ENCODE results near the gene MOB3A. TPM values are rescaled to one million over a fixed set of nuclear protein-coding genes. Genes with fewer than 3 reads are reported as not detected.
A peak's percentile ranks its signal among the peaks of the same experiment; 100 is the strongest.
"Not testable (repeated sequence)": the region's sequence is repeated elsewhere in the genome, so short reads cannot be mapped to it uniquely, and the experiment has no call there.

Gene MOB3A
- total RNA-seq, 1 donor from 2014 or later = 69.2 TPM

- H3K36me3 ChIP-seq = peaks cover 25% of the 10 kb centered on the region
- no peaks in the 10 kb centered on the region for H3K27me3 ChIP-seq (ENCODE audit: low read depth)
- no peak overlapping the region for H3K4me3 ChIP-seq
- intact Hi-C loops (cut with DNase I) = no loop called here
- TF ChIP-seq, protein P1, sequence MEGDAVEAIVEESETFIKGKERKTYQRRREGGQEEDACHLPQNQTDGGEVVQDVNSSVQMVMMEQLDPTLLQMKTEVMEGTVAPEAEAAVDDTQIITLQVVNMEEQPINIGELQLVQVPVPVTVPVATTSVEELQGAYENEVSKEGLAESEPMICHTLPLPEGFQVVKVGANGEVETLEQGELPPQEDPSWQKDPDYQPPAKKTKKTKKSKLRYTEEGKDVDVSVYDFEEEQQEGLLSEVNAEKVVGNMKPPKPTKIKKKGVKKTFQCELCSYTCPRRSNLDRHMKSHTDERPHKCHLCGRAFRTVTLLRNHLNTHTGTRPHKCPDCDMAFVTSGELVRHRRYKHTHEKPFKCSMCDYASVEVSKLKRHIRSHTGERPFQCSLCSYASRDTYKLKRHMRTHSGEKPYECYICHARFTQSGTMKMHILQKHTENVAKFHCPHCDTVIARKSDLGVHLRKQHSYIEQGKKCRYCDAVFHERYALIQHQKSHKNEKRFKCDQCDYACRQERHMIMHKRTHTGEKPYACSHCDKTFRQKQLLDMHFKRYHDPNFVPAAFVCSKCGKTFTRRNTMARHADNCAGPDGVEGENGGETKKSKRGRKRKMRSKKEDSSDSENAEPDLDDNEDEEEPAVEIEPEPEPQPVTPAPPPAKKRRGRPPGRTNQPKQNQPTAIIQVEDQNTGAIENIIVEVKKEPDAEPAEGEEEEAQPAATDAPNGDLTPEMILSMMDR (IDR thresholded peaks at IDR 0.05) = no peak
- H3K4me1 ChIP-seq = peaks cover 84% of the 10 kb centered on the region
- H3K9me3 ChIP-seq = no peaks in the 10 kb centered on the region
- DNase-seq = no peak
- peak overlapping the region; percentile 78 for H3K27ac ChIP-seq
- peak; percentile 4 to 19 for ATAC-seq
Measured at GRCh38 chr19:2087621-2088100, 8.5 kb downstream of the MOB3A start.

DNA sequence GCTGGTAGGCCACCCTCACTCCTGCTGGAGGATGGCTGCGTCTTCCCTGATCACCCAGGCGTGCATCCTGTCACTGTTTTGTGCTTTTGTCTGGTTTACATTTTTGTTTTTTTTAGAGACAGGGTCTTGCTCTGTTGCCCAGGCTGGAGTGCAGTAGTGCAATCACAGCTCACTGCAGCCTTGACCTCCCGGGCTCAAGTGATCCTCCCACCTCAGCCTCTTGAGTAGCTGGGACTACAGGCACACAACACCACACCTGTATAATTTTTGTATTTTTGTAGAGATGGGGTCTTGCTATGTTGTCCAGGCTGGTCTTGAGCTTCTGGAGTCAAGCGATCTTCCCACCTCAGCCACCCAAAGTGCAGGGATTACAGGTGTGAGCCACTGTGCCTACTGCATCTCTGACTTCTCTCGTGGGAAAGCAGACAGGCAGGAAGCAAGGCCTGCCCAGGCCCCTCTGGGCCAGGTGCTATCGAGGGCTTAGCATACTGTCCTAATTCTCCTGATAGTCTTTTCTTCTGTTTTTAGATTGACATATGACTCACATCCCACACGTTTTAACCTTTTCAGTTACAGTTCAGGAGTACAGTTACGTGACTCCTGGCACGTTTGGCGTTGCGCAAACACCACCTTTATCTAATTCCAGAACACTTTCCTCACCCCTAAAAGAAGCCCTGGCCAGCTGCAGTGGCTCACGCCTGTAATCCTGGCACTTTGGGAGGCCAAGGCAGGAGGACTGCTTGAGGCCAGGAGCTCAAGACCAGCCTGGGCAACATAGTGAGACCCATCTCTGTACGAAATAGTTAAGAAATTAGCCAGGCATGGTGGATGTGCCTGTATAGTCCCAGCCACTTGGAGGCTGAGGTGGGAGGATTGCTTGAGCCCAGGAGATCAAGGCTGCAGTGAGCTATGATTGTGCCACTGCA, 9.2 kb downstream of the MOB3A start:
- H3K4me1 ChIP-seq = peaks cover 84% of the 10 kb centered on the region
- H3K27me3 ChIP-seq (ENCODE audit: low read depth); H3K9me3 ChIP-seq; DNase-seq; ATAC-seq; H3K4me3 ChIP-seq; intact Hi-C loops (cut with DNase I): not testable (repeated sequence)
- peaks cover 32% of the 10 kb centered on the region for H3K36me3 ChIP-seq
- H3K27ac ChIP-seq = peak overlapping the region; percentile 78

DNA sequence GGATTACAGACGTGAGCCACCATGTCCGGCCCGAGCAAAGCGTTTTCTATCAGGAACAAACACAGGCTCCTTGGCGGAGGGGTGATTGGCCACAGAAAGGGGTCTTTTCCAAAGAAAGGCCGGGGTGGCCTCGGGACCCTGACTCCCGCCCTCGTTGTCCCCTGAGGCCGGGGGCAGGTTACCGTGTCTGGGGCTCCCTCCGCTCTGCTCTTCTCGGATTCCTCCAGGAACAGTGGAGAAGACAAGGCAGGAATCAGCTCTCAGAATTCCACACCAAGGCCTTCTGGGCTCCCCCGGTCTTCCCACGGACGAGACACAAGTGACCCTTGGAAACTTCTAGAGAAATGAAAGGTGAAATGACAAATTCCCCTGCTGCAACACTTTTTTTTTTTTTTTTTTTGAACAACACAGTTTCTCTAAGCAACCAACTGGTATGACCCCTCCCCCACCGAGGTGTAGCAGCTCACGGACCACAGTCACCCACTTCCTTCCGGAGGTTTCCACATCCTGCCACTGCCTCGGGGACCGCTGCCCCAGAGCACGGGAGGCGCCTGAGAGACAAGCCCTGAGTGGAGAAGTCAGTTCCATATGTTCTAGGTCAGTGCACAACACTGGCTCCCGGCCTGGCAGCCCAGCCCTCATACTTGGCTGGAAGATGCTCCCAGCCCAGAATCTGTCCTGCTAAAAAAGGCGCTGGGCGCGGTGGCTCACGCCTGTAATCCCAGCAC, 11.0 kb downstream of the MOB3A start:
- Histone ChIP-seq H3K9me3 (no peaks in the 10 kb centered on the region), H3K4me3 (peak overlapping the region; percentile 52), H3K4me1 (peaks cover 78% of the 10 kb centered on the region), H3K36me3 (peaks cover 50% of the 10 kb centered on the region), H3K27me3 (ENCODE audit: low read depth) (no peaks in the 10 kb centered on the region), H3K27ac (peak overlapping the region; percentile 78)
- ATAC-seq (peak; percentile 72 to 85), DNase-seq (peak; percentile 91)
- intact Hi-C loops (cut with DNase I) = no loop called here
- TF ChIP-seq, protein P1 (IDR thresholded peaks at IDR 0.05) = no peak

DNA sequence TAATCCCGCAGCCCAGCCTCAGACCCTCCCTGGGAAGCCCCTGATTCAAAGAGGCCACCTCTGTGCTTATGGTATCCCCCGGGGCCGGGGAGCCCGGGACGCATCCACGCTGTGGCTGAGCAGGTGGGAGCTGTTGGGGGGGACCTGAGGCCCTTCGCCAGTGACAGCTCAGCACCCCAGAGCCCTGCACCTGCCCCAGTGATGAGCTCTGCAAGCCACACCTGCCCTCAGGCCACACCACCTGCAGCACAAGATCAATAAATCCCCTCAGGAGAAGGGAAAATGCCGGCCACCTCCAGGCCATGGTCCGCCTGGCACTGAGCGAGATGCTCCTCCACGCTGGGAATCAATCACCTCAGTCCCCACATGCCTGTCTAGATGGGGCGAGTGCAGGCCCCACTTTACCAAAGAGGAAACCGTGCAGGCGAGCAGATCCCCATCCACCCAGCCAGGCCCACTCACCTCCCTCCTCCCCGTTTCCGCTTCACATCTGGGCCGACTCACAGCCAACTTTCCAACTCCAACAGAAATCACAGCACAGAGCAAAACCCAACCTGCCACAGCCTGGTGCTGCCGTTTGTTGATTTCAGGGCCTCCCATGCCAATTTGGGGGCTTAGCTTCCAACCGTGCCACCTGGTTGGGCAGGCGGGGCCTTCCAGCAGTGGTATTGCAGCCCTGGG, 12.8 kb downstream of the MOB3A start:
- Histone ChIP-seq H3K36me3 (peaks cover 65% of the 10 kb centered on the region), H3K9me3 (no peaks in the 10 kb centered on the region), H3K27me3 (ENCODE audit: low read depth) (no peaks in the 10 kb centered on the region), H3K27ac (peak overlapping the region; percentile 78), H3K4me1 (peaks cover 62% of the 10 kb centered on the region), H3K4me3 (peak overlapping the region; percentile 52)
- intact Hi-C loops (cut with DNase I) = no loop called here
- ATAC-seq (peak; percentile 2 to 13), DNase-seq (no peak)
- TF ChIP-seq, protein P1 (IDR thresholded peaks at IDR 0.05) = no peak

DNA sequence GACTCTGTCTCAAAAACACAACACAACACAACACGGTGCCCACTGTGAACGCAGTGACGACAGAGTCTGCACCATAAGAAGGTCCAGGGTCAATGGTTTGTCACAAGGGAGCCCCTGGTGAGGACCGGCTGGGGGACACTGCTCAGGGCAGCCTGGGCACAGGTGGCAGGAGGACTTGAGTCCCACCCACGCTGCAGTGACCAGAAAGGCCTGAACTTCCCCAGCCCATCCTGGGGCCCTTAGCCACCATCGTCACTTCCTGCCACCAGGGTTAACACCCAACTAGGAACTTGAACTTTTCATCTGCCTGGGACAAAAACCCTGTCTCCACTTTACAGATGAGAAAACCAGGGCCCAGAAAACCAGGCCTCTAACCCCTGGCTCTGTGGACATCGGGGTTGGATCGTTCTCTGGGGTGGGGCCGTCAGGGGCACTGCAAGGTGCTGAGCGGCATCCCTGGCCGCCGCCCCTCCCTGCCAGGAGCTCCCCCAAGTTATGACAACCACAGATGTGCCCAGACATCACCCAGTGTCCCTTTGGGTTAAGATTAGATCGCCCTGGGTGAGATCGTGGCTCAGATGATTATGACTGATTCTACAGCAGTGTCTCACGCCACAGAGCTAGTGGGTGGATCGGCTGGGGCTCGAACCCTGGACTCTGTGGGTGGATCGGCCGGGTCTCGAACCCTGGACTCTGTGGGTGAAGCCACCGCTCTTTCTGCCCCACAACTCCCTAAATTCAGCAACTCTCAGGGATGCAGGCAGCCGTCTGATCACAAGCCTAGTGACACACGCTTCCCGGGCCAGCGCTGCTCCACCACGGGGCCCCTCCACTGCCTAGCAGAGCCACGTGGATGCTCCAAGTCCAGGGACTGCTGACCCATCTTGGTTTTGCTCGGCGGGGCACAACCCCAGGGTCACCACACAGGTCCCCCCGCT, 14.0 kb downstream of the MOB3A start:
- DNase-seq (peak; percentile 85), ATAC-seq (peak; percentile 49 to 72)
- Histone ChIP-seq H3K4me1 (peaks cover 52% of the 10 kb centered on the region), H3K27ac (peak overlapping the region; percentile 78), H3K27me3 (ENCODE audit: low read depth) (no peaks in the 10 kb centered on the region), H3K4me3 (peak overlapping the region; percentile 52), H3K36me3 (peaks cover 77% of the 10 kb centered on the region), H3K9me3 (no peaks in the 10 kb centered on the region)
- TF ChIP-seq, protein P1 (IDR thresholded peaks at IDR 0.05) = no peak
- intact Hi-C loops (cut with DNase I) = no loop called here
